ENCODE data around the gene DNAI1.
"Not testable (repeated sequence)": the region's sequence is repeated elsewhere in the genome, so short reads cannot be mapped to it uniquely, and the experiment has no call there.

DNAI1 gene

DNA sequence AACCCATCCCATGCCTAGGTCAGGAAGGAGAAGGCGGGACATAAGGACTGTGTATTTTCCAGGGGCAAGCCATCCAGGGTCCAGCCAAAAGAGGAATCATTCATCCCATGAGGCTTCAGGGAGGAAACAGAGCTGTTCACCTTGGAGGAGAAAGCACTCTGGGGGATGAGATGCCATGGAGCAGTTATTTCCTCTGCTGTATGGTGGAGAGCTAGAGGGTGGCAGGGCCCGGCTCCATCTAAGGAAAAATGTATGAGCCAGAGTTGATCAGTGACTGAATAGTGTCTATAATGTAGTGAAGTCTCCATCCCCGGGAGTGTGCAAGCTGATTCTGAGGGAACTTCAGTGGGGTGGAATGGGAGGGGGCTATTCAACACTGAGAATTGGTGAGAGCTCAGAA is 56.2 kb downstream of the DNAI1 start:
- DNase-seq = no peak

DNA sequence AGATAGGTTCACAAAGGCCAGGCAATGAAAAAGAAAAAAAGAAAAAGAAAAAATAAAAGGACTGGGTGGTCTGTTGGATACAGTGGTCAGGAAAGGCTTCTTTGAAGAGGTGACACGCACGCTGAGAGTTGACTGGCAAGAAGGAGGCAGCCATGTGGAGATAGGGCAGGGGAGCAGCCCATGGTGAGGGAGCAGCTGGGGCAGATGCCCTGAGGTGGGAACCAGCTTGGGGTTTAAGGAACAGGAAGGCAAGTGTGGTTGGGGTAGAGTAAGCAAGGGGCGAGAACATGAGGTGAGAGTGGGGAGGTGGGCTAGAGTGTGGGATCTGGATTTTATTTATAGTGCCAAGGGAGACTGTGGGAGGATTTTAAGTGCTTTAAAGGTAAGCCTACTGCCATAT is 57.4 kb downstream of the DNAI1 start:
- DNase-seq = no peak

- no peak for DNase-seq
Observed at GRCh38 chr9:34517185-34517584, 58.6 kb downstream of the DNAI1 start.

- no peak for DNase-seq
Observed at GRCh38 chr9:34518110-34518616, 59.6 kb downstream of the DNAI1 start.

GRCh38 chr9:34518896-34519295 is 60.3 kb downstream of the DNAI1 start:
- no peak for DNase-seq

DNA sequence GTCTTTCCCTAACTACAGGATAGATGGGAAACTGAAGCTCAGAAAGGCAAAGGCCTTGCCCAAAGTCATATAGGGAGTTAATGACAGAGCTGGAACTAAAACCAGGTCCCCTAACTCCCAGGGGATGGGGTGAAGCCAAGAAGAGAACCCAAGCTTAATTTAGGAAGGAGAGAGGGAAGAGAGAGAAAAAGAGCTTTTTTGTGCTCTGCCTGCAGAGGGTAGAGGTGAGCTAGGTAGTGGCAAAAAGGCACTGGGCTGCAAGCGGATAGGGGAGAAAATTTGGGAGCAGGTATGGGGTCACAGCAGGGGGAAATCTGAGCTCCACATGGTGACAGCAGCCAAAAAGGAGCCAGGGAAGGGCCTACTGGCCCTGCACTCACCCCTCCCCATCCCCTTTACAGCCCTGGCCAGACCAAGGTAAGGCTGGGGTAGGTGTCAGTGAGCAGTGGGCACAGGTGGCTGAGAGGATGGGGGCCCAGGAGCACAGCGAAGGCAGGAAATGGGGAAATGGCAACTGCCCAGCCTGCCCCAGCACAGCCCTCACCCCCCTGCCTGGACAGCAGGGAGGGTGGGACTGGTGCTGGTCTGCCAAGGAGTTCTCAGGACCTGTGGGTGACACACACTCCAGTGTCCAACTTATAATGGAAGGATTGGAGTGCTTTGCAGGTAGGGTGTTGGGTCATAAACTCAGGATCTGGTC is 60.9 kb downstream of the DNAI1 start:
- DNase-seq = no peak

DNA sequence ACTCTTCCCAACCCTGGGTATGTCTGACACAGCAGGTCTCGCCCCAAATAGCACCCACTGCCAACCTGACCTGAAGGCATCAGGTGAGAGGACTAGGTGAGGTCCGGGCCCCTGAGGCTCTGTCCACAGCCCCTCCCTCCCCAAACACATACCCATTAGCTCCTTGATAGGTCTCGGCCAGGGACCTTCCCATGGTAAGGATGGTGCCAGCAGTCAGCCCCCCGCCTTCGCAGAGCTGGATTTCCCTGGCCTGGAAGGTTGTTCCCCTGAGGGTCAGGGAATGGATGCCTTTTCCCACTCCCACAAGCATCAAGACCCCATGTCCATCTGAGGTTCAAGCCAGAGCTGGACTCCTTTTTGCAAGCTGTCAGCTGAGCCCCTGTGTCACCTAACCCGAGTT is 61.5 kb downstream of the DNAI1 start:
- no peak for DNase-seq

DNA sequence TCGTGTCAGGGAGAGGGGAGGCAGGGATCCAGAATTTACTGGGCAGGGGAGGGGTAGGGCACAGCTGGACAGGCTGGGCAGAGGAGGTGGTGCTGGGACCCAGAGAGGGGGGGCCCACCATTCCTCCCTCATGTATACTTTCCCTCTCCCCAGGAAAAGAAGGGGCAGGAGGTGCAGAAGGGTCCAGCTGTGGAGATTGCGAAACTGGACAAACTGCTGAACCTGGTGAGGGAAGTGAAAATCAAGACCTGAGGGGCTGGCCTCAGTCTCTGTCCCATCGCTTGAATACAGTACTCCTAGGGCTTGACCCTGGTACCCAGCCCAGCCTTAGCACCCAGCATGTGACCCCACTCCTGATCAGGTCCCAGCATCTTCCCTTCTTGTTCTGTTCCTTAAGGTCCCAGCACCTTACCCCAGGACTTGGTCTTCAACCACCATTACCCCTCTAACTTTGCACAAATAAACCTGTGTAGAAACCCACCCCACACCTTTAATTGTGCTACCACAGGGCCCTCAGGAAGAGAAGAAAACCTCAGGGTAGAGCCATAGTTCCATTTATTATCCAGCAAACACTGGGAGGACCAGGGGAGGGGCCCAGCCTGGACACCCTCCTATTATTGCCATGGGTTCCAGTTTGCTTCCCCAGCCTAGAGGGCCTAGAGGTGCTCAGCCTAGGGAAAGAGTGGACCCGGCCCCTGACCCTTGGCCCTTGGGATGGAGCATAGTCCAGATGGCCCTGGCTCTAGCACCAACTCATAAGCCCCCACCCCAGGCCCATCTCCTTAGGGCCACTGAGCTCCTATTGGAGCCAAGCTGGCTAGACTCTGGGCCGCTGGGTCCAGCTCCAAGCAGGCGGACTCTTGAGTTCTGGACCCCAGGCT is 62.1 kb downstream of the DNAI1 start:
- DNase-seq = no peak

DNA sequence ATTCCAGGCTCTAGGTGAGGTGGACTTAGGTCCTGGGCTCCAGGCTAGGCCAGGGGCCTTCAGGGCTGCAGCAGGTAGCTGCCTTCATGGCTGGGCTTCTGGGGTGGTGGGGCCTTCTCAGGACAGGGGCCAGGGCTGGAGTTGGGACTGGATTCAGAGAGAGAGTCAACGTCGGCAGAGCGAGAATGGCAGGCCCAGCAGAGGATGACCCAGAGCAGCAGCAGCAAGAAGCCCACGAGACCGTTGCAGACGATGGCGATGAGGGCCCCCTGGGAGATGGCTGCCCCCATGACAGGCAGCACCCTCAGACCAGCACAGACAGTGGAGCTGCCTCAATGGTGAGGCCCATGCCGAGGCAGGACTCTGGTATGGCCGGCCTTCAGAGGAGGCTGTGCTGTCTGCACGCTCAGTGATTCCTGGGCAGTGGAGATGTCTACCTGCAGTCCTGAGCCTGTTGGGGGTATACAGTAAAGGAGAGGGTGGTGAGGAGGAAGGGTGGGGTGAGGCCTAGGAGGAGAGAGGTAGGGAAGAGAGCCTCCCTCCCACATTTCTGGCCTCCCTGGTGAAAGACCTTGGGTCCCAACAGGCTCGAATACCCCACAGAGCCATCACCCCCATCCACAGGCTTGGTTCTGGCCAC is 62.9 kb downstream of the DNAI1 start:
- DNase-seq = no peak

DNA sequence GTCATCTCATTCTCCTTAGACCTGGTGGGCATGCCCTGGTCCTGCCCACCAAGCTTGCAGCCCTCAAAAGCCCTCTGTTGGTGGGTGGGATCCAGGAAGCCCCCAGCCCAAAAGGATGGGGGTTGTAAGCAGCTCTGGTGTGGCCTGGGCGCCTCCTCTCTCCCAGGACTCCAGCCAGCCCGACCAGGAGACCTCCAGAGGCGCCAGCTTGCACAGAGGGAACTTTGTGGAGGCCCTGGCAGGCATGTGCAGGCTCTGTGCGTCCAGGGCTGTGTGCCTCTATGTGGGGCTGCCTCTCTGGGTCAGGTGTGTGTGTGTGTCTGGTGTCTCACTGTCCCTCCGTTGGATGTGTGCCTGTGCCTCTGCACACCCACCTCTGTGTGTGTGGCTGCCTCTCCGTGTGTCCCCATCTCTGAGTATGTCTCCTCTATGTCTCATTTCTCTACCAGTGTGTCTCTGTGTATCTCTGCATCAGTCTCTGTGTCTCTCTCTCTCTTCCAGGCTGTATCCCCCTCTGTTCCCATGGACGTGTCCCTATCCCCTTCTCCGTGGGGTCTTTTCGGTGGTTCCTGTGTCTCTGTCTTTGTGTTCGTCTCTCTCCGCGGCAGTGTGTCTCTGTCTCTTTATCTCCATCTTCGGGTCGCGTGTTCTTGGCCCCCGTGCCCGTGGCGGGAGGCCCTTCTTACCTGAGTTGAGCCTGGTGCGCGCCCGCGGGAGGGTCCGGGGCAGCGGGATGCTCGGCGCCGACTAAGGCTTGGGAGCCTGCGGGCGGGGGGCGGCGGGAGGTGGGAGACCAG is 63.7 kb downstream of the DNAI1 start:
- no peak for DNase-seq

DNA sequence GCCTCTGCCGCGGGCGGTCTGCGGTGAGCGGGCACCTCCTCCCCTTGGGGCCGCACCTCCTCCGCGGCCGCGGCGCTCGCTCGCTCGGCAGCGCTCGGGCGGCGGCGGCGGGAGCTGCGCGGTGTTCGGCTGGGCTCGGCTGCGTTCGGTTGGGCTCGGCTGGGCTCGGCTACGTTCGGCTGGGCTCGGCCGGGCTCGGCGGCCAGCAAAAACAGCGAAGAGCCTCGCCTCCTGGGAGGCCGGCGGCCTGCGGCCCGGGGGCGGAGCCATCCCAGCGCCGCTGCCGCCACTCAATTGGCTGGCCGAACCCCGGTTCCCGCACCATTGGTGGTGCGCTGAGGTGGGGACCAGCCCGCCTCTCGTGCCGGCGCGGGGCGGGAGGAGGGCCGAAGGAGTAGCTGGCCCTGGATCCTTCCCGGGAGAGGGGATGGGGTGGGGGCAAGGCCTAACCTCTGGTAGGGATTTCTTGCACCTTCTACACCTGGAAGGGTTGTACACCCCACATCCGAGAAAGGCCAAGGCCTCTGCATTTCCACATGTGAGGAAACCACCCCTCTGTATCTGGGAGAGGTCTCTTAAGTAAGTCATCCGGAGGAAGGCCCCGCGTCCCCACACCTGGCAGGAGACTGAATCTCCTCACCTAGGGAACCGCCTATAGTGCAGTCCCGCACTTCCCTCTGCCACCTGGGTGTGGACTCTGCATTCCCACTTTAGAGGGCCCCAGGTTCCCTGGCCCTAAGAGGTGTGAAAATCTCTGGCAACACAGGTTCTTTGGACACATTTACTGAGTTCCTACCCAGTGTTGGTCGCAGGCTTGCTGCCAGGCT is 64.6 kb downstream of the DNAI1 start, which contains the start of gene ENHO:
ENHO (minus strand) TSS at position 20 of the 827 bp plus-strand sequence. CDS start 1,295 bp downstream, outside the sequence.
- peak; percentile 90 for DNase-seq

- no peak for DNase-seq
Observed at GRCh38 chr9:34524349-34524748, 65.7 kb downstream of the DNAI1 start.

DNA sequence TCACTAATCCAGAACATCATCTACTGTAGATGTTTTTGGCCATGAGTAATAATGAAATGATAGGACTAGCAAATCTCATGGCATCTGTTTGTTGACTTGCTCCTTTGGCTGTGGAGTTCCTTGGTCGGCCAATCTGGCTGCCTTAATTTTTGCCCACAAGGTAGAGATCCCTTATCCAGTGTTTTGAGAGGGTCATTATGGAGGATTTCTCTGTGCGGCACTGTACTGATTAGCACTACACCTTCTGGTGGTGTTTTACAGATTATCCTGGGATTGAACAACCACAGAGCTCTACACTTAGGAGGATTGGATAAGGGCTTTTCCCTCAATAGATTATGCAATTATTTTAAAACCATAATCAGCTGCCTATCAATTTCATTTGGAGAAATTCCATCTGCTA is 67.4 kb downstream of the DNAI1 start:
- no peak for DNase-seq

DNA sequence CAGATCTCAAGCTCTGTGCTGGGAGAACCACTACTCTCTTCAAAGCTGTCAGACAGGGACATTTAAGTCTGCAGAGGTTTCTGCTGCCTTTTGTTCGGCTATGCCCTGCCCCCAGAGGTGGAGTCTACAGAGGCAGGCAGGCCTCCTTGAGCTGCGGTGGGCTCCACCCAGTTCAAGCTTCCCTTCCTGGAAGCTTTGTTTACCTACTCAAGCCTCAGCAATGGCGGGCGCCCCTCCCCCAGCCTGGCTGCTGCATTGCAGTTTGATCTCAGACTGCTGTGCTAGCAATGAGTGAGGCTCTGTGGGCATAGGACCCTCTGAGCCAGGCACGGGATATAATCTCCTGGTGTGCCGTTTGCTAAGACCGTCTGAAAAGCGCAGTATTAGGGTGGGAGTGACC is 73.4 kb downstream of the DNAI1 start:
- DNase-seq = not testable (repeated sequence)

DNA sequence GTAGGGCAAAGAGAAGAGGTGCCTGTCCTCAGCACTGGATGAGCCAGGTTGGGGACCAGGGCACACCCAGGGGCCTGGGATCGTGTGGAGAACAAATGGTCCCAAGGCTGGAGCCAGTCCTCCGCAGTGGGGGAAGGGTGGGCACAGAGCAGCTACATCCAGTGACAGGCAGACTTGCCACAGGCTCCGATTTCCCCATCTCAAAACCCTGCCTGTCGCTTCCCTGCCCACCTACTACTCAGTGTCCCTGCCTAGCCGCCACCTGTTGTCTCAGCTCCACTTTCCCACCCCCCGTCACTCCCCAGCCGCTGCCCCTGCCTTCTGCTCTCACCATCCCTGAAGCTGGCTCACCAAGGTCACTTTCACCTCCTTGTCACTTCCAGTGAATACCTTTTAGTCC is 78.1 kb downstream of the DNAI1 start:
- DNase-seq = no peak

GRCh38 chr9:34540827-34541226 is 82.2 kb downstream of the DNAI1 start:
- no peak for DNase-seq

DNA sequence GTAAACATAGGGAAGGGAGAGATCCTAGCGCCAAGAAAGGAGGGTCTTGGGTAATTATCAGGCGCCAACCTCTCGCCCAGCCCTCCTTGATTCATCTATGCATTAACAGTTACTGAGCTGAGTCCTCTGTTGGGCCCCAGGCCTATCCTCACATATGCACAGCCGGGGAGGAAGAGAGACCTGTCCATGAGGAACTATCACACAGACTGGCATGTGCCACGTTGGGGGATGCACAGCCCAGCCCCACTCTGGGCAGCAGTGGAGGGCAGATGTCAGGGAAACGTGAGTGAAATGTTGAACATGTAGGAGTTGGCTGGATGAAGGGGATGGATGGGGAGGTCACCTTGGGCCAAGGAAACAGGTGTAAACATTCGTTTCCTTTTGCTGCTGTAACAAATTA is 82.9 kb downstream of the DNAI1 start:
- no peak for DNase-seq

- DNase-seq = no peak
Observed at GRCh38 chr9:34544035-34544434, 85.4 kb downstream of the DNAI1 start.

DNA sequence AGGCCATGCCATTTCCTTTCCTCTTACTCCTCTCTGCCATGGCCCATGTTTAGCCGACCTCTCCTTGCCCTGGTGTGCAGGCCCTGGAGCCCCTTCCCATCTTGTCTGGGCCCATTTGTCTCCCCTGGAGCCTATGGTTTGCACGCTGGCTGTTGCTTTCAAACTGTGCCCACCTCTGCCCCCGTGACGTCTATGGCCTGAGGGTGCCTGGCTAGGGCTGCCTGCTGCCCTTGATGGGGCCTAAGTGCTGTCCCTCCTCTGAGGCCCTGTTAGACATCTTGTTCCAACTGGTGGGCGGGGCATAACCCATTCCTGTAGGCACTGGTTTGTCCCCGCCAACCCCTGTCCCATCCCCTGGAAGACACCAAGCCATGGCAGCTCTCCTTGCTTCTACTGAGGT is 86.9 kb downstream of the DNAI1 start:
- DNase-seq = no peak

GRCh38 chr9:34546102-34546833 is 87.7 kb downstream of the DNAI1 start:
- DNase-seq = no peak

Data from CD4-positive, alpha-beta T cell treated with Interferon gamma for 1 hour (primary cell).